Testis (tissue), 2 donors: ENCODE data around the gene ZBTB17.

Experiments
- POLR2A ChIP-seq: fragments of 450-650 bp; IDR thresholded peaks from one replicate; pipeline ENCODE4 v1.6.1; 2017; ENCODE audit warnings: antibody characterized with exemption, mild to moderate bottlenecking, moderate library complexity
- TF ChIP-seq, protein P1 (sequence below), 3 experiments: fragments of 450-650 bp in 2 of 3; fragments of 200-600 bp in 1 of 3; sonication (generic) in 1 of 3; IDR thresholded peaks; one replicate each; pipeline ENCODE4 v1.5.1; 2016 to 2019; ENCODE audit warnings: antibody characterized with exemption in 3 of 3, mild to moderate bottlenecking in 2 of 3, moderate library complexity in 1 of 3

DNA sequence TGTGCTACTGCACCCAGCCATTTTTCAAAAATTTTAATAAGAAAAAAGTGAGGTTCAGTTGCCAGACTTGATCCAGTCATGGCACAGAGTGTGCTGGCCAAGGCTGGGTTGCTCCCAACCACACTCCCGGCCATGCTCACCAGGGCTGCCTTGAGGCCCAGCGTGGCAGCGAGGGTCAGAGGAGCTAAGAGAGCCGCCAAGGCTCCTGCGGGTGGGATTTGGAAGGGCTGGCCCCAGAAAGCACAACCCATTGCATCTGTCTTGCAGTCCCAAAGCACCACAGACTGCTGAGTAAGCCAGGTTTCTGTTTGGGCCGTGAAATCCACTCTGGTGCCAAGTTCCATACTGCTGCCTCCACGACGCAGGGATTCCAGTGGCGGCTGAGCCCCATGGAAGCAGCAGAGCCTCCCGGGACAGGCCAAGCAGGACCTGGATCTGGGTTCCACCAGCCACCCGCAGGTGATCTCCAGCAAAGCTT, 22.6 kb downstream of the ZBTB17 start:
- TF ChIP-seq POLR2A: no peak
- TF ChIP-seq, protein P1, sequence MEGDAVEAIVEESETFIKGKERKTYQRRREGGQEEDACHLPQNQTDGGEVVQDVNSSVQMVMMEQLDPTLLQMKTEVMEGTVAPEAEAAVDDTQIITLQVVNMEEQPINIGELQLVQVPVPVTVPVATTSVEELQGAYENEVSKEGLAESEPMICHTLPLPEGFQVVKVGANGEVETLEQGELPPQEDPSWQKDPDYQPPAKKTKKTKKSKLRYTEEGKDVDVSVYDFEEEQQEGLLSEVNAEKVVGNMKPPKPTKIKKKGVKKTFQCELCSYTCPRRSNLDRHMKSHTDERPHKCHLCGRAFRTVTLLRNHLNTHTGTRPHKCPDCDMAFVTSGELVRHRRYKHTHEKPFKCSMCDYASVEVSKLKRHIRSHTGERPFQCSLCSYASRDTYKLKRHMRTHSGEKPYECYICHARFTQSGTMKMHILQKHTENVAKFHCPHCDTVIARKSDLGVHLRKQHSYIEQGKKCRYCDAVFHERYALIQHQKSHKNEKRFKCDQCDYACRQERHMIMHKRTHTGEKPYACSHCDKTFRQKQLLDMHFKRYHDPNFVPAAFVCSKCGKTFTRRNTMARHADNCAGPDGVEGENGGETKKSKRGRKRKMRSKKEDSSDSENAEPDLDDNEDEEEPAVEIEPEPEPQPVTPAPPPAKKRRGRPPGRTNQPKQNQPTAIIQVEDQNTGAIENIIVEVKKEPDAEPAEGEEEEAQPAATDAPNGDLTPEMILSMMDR (IDR thresholded peaks at IDR 0.05): no peak
